ENCODE data around the gene SHQ1. TPM values are rescaled to one million over a fixed set of nuclear protein-coding genes. Genes with fewer than 3 reads are reported as not detected.
"Not testable (repeated sequence)": the region's sequence is repeated elsewhere in the genome, so short reads cannot be mapped to it uniquely, and the experiment has no call there.

The SHQ1 gene
- total RNA-seq, 1 donor from 2014 or later: 18.8 TPM

DNA sequence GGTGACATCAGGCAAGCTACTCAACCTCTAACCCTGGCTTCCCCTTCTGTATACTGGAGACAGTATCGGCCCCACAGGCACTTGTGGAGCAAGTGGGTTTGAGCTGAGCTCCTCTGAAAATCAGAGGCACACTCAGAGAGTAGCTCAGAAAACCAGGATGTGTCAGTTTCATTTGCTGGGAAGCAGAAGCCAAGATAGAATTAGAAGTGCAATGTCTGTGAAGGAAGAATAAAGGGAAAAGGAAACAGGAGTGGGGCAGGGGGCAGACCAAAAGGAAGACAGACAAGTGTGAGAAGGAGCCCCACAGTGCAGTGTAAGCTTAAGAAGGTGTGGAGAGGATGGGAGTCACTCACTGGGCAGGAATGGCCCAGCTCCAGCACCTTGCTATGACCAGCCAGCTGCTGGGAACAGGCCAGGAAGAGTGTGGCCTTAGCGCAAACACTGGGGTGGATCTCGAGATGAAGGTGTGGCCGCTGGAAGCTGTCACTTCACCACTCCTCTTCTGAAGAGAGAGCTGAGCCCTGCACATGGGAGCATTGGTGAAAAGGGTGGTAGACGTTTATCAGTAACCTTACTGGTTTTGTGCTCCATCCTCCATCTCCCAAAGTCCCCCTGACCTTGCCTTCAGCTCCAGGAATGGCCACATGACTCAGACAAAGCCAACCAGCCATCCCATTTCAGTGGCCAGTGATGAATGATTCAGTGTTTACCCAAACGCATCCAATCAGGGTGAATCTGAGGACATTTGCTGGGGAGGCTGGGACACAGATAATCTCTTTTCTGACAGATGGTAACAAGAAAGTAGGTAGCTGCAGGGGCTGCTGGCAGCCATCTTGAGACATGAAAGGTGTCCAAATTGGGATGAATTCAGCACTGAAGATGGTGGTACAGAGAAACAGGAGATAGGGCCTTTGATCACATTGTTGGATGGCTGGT is 108.4 kb downstream of the SHQ1 start:
- no peak for DNase-seq
- intact Hi-C loops (cut with micrococcal nuclease): no loop called here
- Histone ChIP-seq H3K27me3 (ENCODE audit: low read depth) (peaks cover 23% of the 10 kb centered on the region), H3K4me1 (peaks cover 17% of the 10 kb centered on the region), H3K4me3 (no peak overlapping the region), H3K36me3 (no peaks in the 10 kb centered on the region), H3K27ac (replicated peaks) (no peak overlapping the region), H3K9me3 (replicated peaks) (peaks cover 3% of the 10 kb centered on the region)
- TF ChIP-seq, protein P1, sequence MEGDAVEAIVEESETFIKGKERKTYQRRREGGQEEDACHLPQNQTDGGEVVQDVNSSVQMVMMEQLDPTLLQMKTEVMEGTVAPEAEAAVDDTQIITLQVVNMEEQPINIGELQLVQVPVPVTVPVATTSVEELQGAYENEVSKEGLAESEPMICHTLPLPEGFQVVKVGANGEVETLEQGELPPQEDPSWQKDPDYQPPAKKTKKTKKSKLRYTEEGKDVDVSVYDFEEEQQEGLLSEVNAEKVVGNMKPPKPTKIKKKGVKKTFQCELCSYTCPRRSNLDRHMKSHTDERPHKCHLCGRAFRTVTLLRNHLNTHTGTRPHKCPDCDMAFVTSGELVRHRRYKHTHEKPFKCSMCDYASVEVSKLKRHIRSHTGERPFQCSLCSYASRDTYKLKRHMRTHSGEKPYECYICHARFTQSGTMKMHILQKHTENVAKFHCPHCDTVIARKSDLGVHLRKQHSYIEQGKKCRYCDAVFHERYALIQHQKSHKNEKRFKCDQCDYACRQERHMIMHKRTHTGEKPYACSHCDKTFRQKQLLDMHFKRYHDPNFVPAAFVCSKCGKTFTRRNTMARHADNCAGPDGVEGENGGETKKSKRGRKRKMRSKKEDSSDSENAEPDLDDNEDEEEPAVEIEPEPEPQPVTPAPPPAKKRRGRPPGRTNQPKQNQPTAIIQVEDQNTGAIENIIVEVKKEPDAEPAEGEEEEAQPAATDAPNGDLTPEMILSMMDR (IDR thresholded peaks at IDR 0.05; ENCODE audit: borderline replicate concordance): no peak

DNA sequence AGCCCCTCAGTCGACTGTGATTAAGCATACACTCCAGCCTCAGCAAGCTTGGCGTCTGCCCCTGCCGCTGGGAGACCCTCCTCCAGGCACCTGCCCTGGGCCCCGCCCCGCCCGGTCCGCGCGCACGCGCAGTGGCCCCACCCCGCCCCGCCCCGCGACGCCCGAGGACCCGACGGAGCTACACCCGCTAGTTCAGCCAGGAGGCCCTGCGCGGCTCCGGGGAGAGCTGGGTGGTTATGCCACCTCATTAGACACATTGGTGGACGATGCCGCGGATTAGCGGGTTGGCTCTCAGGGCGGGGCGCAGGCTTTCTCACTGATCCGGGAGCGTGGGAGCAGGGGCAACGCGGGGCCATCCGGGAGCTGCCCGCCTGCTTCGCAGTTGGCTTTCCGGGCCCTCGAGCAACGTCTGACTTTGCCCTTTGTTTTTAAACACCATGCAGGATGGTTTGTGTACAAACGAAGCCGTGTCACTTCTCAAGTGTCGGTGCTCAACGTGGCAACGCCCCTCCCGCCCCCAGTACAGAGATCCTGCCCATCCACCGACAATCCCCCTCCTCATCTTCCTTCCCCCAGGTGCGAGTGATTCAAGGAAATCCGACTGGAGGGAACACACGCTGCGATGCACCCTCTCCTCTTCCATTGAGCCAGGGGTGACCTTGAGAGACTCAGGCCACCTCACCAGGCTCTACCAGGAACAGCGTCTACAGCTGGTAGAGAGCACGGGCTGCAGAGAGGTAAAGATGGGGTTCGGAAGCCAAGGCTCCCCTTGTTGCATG is 109.3 kb downstream of the SHQ1 start:
- intact Hi-C loops (cut with micrococcal nuclease): no loop called here
- Histone ChIP-seq H3K27ac (replicated peaks) (no peak overlapping the region), H3K27me3 (ENCODE audit: low read depth) (peaks cover 23% of the 10 kb centered on the region), H3K4me3 (peak overlapping the region; percentile 63), H3K9me3 (replicated peaks) (peaks cover 12% of the 10 kb centered on the region), H3K36me3 (no peaks in the 10 kb centered on the region), H3K4me1 (peaks cover 13% of the 10 kb centered on the region)
- TF ChIP-seq, protein P1 (IDR thresholded peaks at IDR 0.05; ENCODE audit: borderline replicate concordance): no peak
- DNase-seq: peak; percentile 26

DNA sequence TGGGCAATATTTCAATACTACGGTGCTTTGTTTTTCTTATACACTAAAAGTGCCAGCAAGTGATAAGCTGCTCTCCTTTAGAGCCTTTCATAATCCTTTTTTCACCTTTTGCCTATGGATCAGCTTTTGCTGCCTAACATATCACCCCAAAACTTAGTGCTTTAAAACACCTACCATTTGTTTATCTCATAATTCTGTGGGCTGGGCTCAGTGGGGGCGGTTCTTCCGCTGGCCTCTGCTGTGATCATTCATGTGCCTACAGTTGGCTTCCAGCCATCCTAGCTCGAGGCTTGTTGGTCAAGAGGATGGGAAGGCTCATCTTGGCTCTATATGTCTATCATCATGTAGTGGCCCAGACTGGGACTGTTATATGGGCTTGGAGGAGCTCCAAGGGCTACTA is 113.2 kb downstream of the SHQ1 start:
- H3K4me3 ChIP-seq; H3K36me3 ChIP-seq; H3K27ac ChIP-seq (replicated peaks); DNase-seq; intact Hi-C loops (cut with micrococcal nuclease): not testable (repeated sequence)
- peaks cover 13% of the 10 kb centered on the region for H3K4me1 ChIP-seq
- H3K9me3 ChIP-seq (replicated peaks): peaks cover 30% of the 10 kb centered on the region
- H3K27me3 ChIP-seq (ENCODE audit: low read depth): peaks cover 23% of the 10 kb centered on the region

DNA sequence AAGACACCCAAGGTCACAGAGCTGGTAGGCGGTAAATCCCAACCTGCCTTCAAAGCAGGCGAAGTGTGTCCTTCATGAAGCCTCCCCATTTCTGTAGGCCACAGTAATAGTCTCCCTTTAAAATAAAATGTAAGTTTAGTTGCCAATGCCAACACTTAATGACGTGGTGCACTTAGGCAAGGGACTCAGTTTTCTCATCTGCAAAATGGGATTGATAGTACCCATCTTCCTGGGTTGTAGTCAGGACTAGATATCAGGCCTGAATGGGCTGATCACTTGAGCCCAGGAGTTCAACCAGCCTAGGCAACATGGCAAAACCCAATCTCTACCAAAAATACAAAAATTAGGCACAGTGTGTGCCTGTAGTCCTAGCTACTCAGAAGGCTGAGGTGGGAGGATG is 114.6 kb downstream of the SHQ1 start:
- intact Hi-C loops (cut with micrococcal nuclease): no loop called here
- peaks cover 30% of the 10 kb centered on the region for H3K9me3 ChIP-seq (replicated peaks)
- no peaks in the 10 kb centered on the region for H3K36me3 ChIP-seq
- H3K4me3 ChIP-seq: no peak overlapping the region
- no peak overlapping the region for H3K27ac ChIP-seq (replicated peaks)
- peaks cover 16% of the 10 kb centered on the region for H3K27me3 ChIP-seq (ENCODE audit: low read depth)
- H3K4me1 ChIP-seq: peaks cover 7% of the 10 kb centered on the region
- TF ChIP-seq, protein P1 (IDR thresholded peaks at IDR 0.05; ENCODE audit: borderline replicate concordance): no peak
- no peak for DNase-seq

DNA sequence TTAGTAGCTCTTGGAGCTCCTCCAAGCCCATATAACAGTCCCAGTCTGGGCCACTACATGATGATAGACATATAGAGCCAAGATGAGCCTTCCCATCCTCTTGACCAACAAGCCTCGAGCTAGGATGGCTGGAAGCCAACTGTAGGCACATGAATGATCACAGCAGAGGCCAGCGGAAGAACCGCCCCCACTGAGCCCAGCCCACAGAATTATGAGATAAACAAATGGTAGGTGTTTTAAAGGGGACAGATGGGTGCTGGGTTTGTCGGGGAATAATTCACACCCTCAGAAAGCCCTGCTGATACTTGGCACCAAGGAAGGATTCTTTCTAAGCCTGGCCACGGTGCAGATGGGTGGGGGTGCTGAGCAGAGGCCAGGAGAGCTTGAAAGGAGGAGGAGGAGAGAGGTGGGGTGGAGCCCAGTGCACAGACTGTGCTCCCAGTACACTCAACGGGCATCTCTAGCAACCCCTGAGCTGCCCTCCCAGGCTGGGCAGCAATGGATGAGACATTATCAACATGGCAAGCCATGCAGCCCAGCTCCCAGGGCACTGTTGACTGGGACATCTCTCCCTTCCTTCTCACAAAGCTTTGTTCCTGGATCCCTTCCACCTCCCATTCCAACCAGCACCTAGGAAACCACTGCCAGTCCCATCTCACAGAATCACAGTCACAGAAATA is 115.4 kb downstream of the SHQ1 start:
- H3K4me1 ChIP-seq; H3K27ac ChIP-seq (replicated peaks); H3K27me3 ChIP-seq (ENCODE audit: low read depth); H3K36me3 ChIP-seq; H3K4me3 ChIP-seq; intact Hi-C loops (cut with micrococcal nuclease); DNase-seq: not testable (repeated sequence)
- peaks cover 30% of the 10 kb centered on the region for H3K9me3 ChIP-seq (replicated peaks)

DNA sequence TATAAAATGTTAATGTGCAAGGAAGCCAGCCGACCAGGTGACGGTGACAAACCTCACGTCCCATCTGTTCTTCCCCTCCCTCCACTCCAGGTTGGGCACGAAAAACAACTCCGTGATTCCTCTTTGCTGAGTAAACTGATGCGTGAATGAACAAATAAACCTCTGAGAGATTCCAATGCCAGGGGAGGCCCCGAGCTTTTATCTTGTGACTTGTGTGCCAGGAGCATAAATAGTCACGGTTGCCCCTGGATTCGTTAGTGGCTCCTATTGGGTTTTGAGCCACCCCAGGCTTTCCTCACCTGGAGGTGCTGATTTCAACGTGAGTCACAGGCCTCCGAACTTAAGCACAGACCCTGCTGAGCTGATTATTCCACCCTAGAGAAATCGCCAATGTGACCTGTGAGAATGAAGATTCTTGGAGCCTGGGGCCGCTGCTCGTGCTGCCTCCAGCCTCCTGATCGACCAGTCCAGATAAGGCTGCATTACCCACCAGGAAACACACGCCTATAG is 119.2 kb downstream of the SHQ1 start:
- Histone ChIP-seq H3K4me1 (no peaks in the 10 kb centered on the region), H3K4me3 (no peak overlapping the region), H3K9me3 (replicated peaks) (peaks cover 19% of the 10 kb centered on the region), H3K36me3 (no peaks in the 10 kb centered on the region), H3K27ac (replicated peaks) (no peak overlapping the region), H3K27me3 (ENCODE audit: low read depth) (no peaks in the 10 kb centered on the region)
- DNase-seq: no peak
- TF ChIP-seq, protein P1 (IDR thresholded peaks at IDR 0.05; ENCODE audit: borderline replicate concordance): no peak
- intact Hi-C loops (cut with micrococcal nuclease): no loop called here

All from left ventricle myocardium inferior (tissue), 1 donor.